Measurements from ENCODE around the gene KRT28.

Gene KRT28

GRCh38 chr17:40810494-40810893 lies 10.7 kb upstream of the KRT28 start:
- H4K5ac ChIP-seq (ENCODE audit: low read length), result no peak overlapping the region
- H2AK5ac ChIP-seq (ENCODE audit: low read length), result no peak overlapping the region
- H3K27me3 ChIP-seq (ENCODE audit: insufficient read depth, low read length, poor library complexity), result peaks cover 3% of the 10 kb centered on the region
- H3K36me3 ChIP-seq (ENCODE audit: control insufficient read depth, insufficient read depth, low read length), result no peaks in the 10 kb centered on the region
- no peak overlapping the region for H4K8ac ChIP-seq (ENCODE audit: low read depth, low read length)
- H3K23ac ChIP-seq (ENCODE audit: low read length), result no peak overlapping the region
- H2BK15ac ChIP-seq (replicated peaks; ENCODE audit: low read depth), result no peak overlapping the region
- H2BK5ac ChIP-seq (ENCODE audit: low read length), result no peak overlapping the region
- H3K9ac ChIP-seq (ENCODE audit: low read length), result no peak overlapping the region
- H3K4ac ChIP-seq (ENCODE audit: low read depth, low read length), result no peak overlapping the region
- H2BK120ac ChIP-seq (ENCODE audit: low read depth, low read length), result no peak overlapping the region
- H3K27ac ChIP-seq (ENCODE audit: low read depth, low read length), result no peak overlapping the region
- no peak for DNase-seq
- no peaks in the 10 kb centered on the region for H3K79me2 ChIP-seq (ENCODE audit: control insufficient read depth, insufficient read depth, low read length)
- H3K18ac ChIP-seq (ENCODE audit: low read length), result no peak overlapping the region
- H3K4me3 ChIP-seq (ENCODE audit: low read length), result no peak overlapping the region
- no peak overlapping the region for H3K4me2 ChIP-seq (ENCODE audit: low read length)
- H3K56ac ChIP-seq (ENCODE audit: low read length), result no peak overlapping the region
- WGBS (ENCODE audit: extremely low coverage, insufficient coverage, low lambda C conversion rate), result no CpG with 5 or more reads among the region's 6 CpGs
- H3K79me1 ChIP-seq (ENCODE audit: low read length), result no peaks in the 10 kb centered on the region
- no peaks in the 10 kb centered on the region for H3K4me1 ChIP-seq (ENCODE audit: control insufficient read depth, low read depth, low read length)

GRCh38 chr17:40809721-40810421 lies 10.1 kb upstream of the KRT28 start:
- no peaks in the 10 kb centered on the region for H3K36me3 ChIP-seq (ENCODE audit: control insufficient read depth, insufficient read depth, low read length)
- no peaks in the 10 kb centered on the region for H3K4me1 ChIP-seq (ENCODE audit: control insufficient read depth, low read depth, low read length)
- DNase-seq, result no peak
- no peaks in the 10 kb centered on the region for H3K79me1 ChIP-seq (ENCODE audit: low read length)
- H3K4me2 ChIP-seq (ENCODE audit: low read length), result no peak overlapping the region
- H2BK15ac ChIP-seq (replicated peaks; ENCODE audit: low read depth), result no peak overlapping the region
- no peak overlapping the region for H3K4me3 ChIP-seq (ENCODE audit: low read length)
- no peak overlapping the region for H2BK5ac ChIP-seq (ENCODE audit: low read length)
- H3K23ac ChIP-seq (ENCODE audit: low read length), result no peak overlapping the region
- H3K56ac ChIP-seq (ENCODE audit: low read length), result no peak overlapping the region
- H2BK120ac ChIP-seq (ENCODE audit: low read depth, low read length), result no peak overlapping the region
- no peak overlapping the region for H4K8ac ChIP-seq (ENCODE audit: low read depth, low read length)
- no peaks in the 10 kb centered on the region for H3K79me2 ChIP-seq (ENCODE audit: control insufficient read depth, insufficient read depth, low read length)
- H2AK5ac ChIP-seq (ENCODE audit: low read length), result no peak overlapping the region
- no peak overlapping the region for H3K18ac ChIP-seq (ENCODE audit: low read length)
- no peak overlapping the region for H3K27ac ChIP-seq (ENCODE audit: low read depth, low read length)
- peaks cover 4% of the 10 kb centered on the region for H3K27me3 ChIP-seq (ENCODE audit: insufficient read depth, low read length, poor library complexity)
- H3K9ac ChIP-seq (ENCODE audit: low read length), result no peak overlapping the region
- no CpG with 5 or more reads among the region's 2 CpGs for WGBS (ENCODE audit: extremely low coverage, insufficient coverage, low lambda C conversion rate)
- H4K5ac ChIP-seq (ENCODE audit: low read length), result no peak overlapping the region
- no peak overlapping the region for H3K4ac ChIP-seq (ENCODE audit: low read depth, low read length)

DNA sequence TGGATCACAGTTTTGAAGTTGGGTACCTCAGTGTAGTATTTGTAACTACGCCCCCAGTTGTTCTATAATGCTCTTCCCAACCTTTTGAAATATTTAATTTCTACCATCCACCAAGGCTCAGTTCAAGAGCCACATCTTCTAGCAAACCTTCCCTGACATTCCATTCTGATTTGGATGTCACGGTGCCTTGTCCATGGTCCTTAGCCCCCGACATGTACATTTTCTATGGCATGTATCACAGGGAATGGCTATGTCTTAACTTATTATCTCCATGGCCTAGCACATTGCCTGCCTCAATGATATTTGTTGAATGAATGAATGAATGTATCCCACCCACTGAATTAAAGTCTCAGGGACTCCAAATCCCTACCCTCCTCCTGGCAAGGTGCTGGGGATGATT lies 6.4 kb upstream of the KRT28 start:
- Histone ChIP-seq H2AK5ac (ENCODE audit: low read length) (no peak overlapping the region), H3K56ac (ENCODE audit: low read length) (no peak overlapping the region), H3K18ac (ENCODE audit: low read length) (no peak overlapping the region), H3K36me3 (ENCODE audit: control insufficient read depth, insufficient read depth, low read length) (no peaks in the 10 kb centered on the region), H4K8ac (ENCODE audit: low read depth, low read length) (no peak overlapping the region), H3K27me3 (ENCODE audit: insufficient read depth, low read length, poor library complexity) (peaks cover 4% of the 10 kb centered on the region), H3K79me1 (ENCODE audit: low read length) (no peaks in the 10 kb centered on the region), H3K4ac (ENCODE audit: low read depth, low read length) (no peak overlapping the region), H4K5ac (ENCODE audit: low read length) (no peak overlapping the region), H3K4me1 (ENCODE audit: control insufficient read depth, low read depth, low read length) (no peaks in the 10 kb centered on the region), H3K79me2 (ENCODE audit: control insufficient read depth, insufficient read depth, low read length) (no peaks in the 10 kb centered on the region), H2BK5ac (ENCODE audit: low read length) (no peak overlapping the region), H2BK120ac (ENCODE audit: low read depth, low read length) (no peak overlapping the region), H3K4me3 (ENCODE audit: low read length) (no peak overlapping the region), H3K4me2 (ENCODE audit: low read length) (no peak overlapping the region), H3K23ac (ENCODE audit: low read length) (no peak overlapping the region), H3K9ac (ENCODE audit: low read length) (no peak overlapping the region), H2BK15ac (replicated peaks; ENCODE audit: low read depth) (no peak overlapping the region), H3K27ac (ENCODE audit: low read depth, low read length) (no peak overlapping the region)
- no peak for DNase-seq
- WGBS (ENCODE audit: extremely low coverage, insufficient coverage, low lambda C conversion rate), result no CpG with 5 or more reads among the region's 3 CpGs

GRCh38 chr17:40803617-40804082 lies 3.9 kb upstream of the KRT28 start:
- no peak overlapping the region for H2AK5ac ChIP-seq (ENCODE audit: low read length)
- H3K27me3 ChIP-seq (ENCODE audit: insufficient read depth, low read length, poor library complexity), result peaks cover 2% of the 10 kb centered on the region
- no peak overlapping the region for H3K4me2 ChIP-seq (ENCODE audit: low read length)
- H3K36me3 ChIP-seq (ENCODE audit: control insufficient read depth, insufficient read depth, low read length), result no peaks in the 10 kb centered on the region
- no peak overlapping the region for H3K4ac ChIP-seq (ENCODE audit: low read depth, low read length)
- H2BK5ac ChIP-seq (ENCODE audit: low read length), result no peak overlapping the region
- H3K79me1 ChIP-seq (ENCODE audit: low read length), result no peaks in the 10 kb centered on the region
- no peak overlapping the region for H2BK120ac ChIP-seq (ENCODE audit: low read depth, low read length)
- no peak overlapping the region for H3K4me3 ChIP-seq (ENCODE audit: low read length)
- H2BK15ac ChIP-seq (replicated peaks; ENCODE audit: low read depth), result no peak overlapping the region
- no peak overlapping the region for H3K56ac ChIP-seq (ENCODE audit: low read length)
- no peaks in the 10 kb centered on the region for H3K4me1 ChIP-seq (ENCODE audit: control insufficient read depth, low read depth, low read length)
- H3K27ac ChIP-seq (ENCODE audit: low read depth, low read length), result no peak overlapping the region
- no peak overlapping the region for H4K8ac ChIP-seq (ENCODE audit: low read depth, low read length)
- H3K23ac ChIP-seq (ENCODE audit: low read length), result no peak overlapping the region
- H3K79me2 ChIP-seq (ENCODE audit: control insufficient read depth, insufficient read depth, low read length), result no peaks in the 10 kb centered on the region
- H4K5ac ChIP-seq (ENCODE audit: low read length), result no peak overlapping the region
- no peak overlapping the region for H3K18ac ChIP-seq (ENCODE audit: low read length)
- no peak overlapping the region for H3K9ac ChIP-seq (ENCODE audit: low read length)
- WGBS (ENCODE audit: extremely low coverage, insufficient coverage, low lambda C conversion rate), result no CpG with 5 or more reads among the region's 13 CpGs
- peak; percentile 76 for DNase-seq

GRCh38 chr17:40801157-40801556 lies 1.4 kb upstream of the KRT28 start:
- no peak overlapping the region for H4K8ac ChIP-seq (ENCODE audit: low read depth, low read length)
- H3K56ac ChIP-seq (ENCODE audit: low read length), result no peak overlapping the region
- no peak overlapping the region for H3K18ac ChIP-seq (ENCODE audit: low read length)
- no peak overlapping the region for H3K23ac ChIP-seq (ENCODE audit: low read length)
- H3K4me2 ChIP-seq (ENCODE audit: low read length), result no peak overlapping the region
- H2BK120ac ChIP-seq (ENCODE audit: low read depth, low read length), result no peak overlapping the region
- no peak overlapping the region for H2AK5ac ChIP-seq (ENCODE audit: low read length)
- no peaks in the 10 kb centered on the region for H3K79me2 ChIP-seq (ENCODE audit: control insufficient read depth, insufficient read depth, low read length)
- no peak overlapping the region for H3K4me3 ChIP-seq (ENCODE audit: low read length)
- H3K27me3 ChIP-seq (ENCODE audit: insufficient read depth, low read length, poor library complexity), result peaks cover 2% of the 10 kb centered on the region
- H2BK5ac ChIP-seq (ENCODE audit: low read length), result no peak overlapping the region
- no peak overlapping the region for H3K27ac ChIP-seq (ENCODE audit: low read depth, low read length)
- H3K79me1 ChIP-seq (ENCODE audit: low read length), result no peaks in the 10 kb centered on the region
- H3K4me1 ChIP-seq (ENCODE audit: control insufficient read depth, low read depth, low read length), result no peaks in the 10 kb centered on the region
- no peaks in the 10 kb centered on the region for H3K36me3 ChIP-seq (ENCODE audit: control insufficient read depth, insufficient read depth, low read length)
- DNase-seq, result no peak
- WGBS (ENCODE audit: extremely low coverage, insufficient coverage, low lambda C conversion rate), result no CpG with 5 or more reads among the region's 2 CpGs
- no peak overlapping the region for H3K4ac ChIP-seq (ENCODE audit: low read depth, low read length)
- H3K9ac ChIP-seq (ENCODE audit: low read length), result no peak overlapping the region
- no peak overlapping the region for H2BK15ac ChIP-seq (replicated peaks; ENCODE audit: low read depth)
- no peak overlapping the region for H4K5ac ChIP-seq (ENCODE audit: low read length)

DNA sequence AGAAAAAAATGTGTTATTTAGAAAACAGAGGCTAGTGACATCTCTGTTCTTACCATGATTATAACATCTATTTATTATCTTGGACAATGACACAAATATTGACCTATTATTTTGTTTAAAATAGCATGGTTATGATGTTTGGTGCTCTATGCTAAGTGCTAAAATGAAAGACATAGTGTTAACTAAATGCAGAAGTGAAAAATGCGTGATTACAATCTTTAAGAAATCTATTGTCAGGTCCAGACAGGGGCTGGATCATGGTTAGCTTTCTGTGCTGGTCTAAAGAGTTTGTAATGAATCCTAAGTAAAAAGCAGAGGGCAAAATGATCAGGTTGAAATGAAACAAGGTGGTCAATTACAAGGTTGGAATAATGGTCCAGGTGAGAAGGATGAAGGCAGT lies 622 bp upstream of the KRT28 start:
- H3K36me3 ChIP-seq (ENCODE audit: control insufficient read depth, insufficient read depth, low read length), result no peaks in the 10 kb centered on the region
- no peak overlapping the region for H3K18ac ChIP-seq (ENCODE audit: low read length)
- H2AK5ac ChIP-seq (ENCODE audit: low read length), result no peak overlapping the region
- no peaks in the 10 kb centered on the region for H3K4me1 ChIP-seq (ENCODE audit: control insufficient read depth, low read depth, low read length)
- no peaks in the 10 kb centered on the region for H3K79me2 ChIP-seq (ENCODE audit: control insufficient read depth, insufficient read depth, low read length)
- no peak overlapping the region for H3K4me2 ChIP-seq (ENCODE audit: low read length)
- peaks cover 1% of the 10 kb centered on the region for H3K27me3 ChIP-seq (ENCODE audit: insufficient read depth, low read length, poor library complexity)
- no peaks in the 10 kb centered on the region for H3K79me1 ChIP-seq (ENCODE audit: low read length)
- H3K23ac ChIP-seq (ENCODE audit: low read length), result no peak overlapping the region
- H3K4ac ChIP-seq (ENCODE audit: low read depth, low read length), result no peak overlapping the region
- no peak overlapping the region for H2BK15ac ChIP-seq (replicated peaks; ENCODE audit: low read depth)
- no peak for DNase-seq
- H3K4me3 ChIP-seq (ENCODE audit: low read length), result no peak overlapping the region
- WGBS (ENCODE audit: extremely low coverage, insufficient coverage, low lambda C conversion rate), result no CpG with 5 or more reads among the region's 1 CpG
- H3K56ac ChIP-seq (ENCODE audit: low read length), result no peak overlapping the region
- H3K9ac ChIP-seq (ENCODE audit: low read length), result no peak overlapping the region
- no peak overlapping the region for H3K27ac ChIP-seq (ENCODE audit: low read depth, low read length)
- H2BK5ac ChIP-seq (ENCODE audit: low read length), result no peak overlapping the region
- no peak overlapping the region for H2BK120ac ChIP-seq (ENCODE audit: low read depth, low read length)
- H4K8ac ChIP-seq (ENCODE audit: low read depth, low read length), result no peak overlapping the region
- H4K5ac ChIP-seq (ENCODE audit: low read length), result no peak overlapping the region
